ENCODE data around the gene DNAJA4. TPM values are rescaled to one million over a fixed set of nuclear protein-coding genes. Genes with fewer than 3 reads are reported as not detected.

The DNAJA4 gene
- total and polyA plus RNA-seq, 2 of the 13 experiments (the other 11 are each of a cell fraction or from before 2014, with no cell fraction given) = not detected

DNA sequence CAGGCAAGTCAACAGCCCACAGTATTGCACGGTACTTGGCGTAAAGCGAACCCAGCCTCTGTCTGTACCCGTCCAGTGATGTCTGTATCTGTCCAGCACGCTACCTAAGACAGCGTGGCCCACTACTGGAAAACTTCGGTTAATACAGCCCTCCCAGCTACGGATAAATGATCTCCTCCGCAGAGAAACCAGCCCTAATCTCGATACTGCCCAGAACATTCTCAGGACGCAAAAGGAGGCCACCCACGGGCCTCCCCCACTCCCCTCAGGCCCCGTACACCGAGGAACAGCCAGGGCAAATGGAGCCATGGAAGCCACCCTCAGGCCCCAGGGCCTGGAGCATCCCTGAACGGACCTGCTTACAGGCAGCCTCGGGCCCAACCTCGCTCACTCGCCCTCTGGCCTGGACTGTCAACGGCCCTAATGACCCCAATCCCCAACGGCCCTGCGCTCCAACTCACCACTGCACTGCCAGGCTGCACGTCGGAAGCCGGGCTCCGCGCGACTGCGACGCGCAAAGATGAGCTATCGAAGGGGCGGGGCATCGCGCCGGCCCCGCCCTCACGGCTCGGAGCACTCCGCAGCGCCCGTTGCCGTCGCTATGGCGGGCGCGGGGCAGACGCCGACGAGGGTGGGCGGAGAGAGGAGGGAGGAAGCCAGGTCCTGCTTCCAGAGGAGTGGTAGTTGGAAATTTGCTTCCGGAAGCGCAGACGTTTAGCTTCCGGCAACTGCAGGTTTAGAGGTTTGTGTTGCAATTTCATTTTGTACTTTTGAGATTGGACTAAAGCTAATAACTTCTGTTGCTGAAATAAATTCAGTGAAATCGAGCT, 35.0 kb downstream of the DNAJA4 start, which contains the start of gene SKIC8 (continued):
- no peak for TF ChIP-seq ZNF124 (CRISPR knock-in tag; IDR thresholded peaks at IDR 0.05)
- TF ChIP-seq, protein P1, sequence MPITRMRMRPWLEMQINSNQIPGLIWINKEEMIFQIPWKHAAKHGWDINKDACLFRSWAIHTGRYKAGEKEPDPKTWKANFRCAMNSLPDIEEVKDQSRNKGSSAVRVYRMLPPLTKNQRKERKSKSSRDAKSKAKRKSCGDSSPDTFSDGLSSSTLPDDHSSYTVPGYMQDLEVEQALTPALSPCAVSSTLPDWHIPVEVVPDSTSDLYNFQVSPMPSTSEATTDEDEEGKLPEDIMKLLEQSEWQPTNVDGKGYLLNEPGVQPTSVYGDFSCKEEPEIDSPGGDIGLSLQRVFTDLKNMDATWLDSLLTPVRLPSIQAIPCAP (CRISPR knock-in tag; IDR thresholded peaks at IDR 0.05; ENCODE audit: low read depth) = no peak
- TF ChIP-seq EP300 (IDR thresholded peaks at IDR 0.05; ENCODE audit: low read depth in 2 of 2, low read length in 2 of 2) = 0 out of 4 replicates have a peak, but pooled peaks have one; percentile 19 to 31
- TF ChIP-seq EP300 (CRISPR knock-in tag; IDR thresholded peaks at IDR 0.05; ENCODE audit: borderline replicate concordance) = no peak
- peak; percentile 93; the same call in 1 of the 2 replicates for TF ChIP-seq ZNF788 (CRISPR knock-in tag; IDR thresholded peaks at IDR 0.05; ENCODE audit: borderline replicate concordance)
- TF ChIP-seq HNRNPLL (IDR thresholded peaks at IDR 0.05; ENCODE audit: low read depth, low read length, poor library complexity, severe bottlenecking) = peak; percentile 83
- 0 out of 2 replicates have a peak, but pooled peaks have one; percentile 37 for TF ChIP-seq ISL2 (CRISPR knock-in tag; IDR thresholded peaks at IDR 0.05)
- peak; percentile 88 for TF ChIP-seq POLR2G (IDR thresholded peaks at IDR 0.05; ENCODE audit: low read depth, low read length)
- TF ChIP-seq ZNF709 (CRISPR knock-in tag; IDR thresholded peaks at IDR 0.05) = 0 out of 2 replicates have a peak, but pooled peaks have one; percentile 46
- no peak for TF ChIP-seq REXO4 (CRISPR knock-in tag; IDR thresholded peaks at IDR 0.05; ENCODE audit: borderline replicate concordance)
- TF ChIP-seq, protein P2, sequence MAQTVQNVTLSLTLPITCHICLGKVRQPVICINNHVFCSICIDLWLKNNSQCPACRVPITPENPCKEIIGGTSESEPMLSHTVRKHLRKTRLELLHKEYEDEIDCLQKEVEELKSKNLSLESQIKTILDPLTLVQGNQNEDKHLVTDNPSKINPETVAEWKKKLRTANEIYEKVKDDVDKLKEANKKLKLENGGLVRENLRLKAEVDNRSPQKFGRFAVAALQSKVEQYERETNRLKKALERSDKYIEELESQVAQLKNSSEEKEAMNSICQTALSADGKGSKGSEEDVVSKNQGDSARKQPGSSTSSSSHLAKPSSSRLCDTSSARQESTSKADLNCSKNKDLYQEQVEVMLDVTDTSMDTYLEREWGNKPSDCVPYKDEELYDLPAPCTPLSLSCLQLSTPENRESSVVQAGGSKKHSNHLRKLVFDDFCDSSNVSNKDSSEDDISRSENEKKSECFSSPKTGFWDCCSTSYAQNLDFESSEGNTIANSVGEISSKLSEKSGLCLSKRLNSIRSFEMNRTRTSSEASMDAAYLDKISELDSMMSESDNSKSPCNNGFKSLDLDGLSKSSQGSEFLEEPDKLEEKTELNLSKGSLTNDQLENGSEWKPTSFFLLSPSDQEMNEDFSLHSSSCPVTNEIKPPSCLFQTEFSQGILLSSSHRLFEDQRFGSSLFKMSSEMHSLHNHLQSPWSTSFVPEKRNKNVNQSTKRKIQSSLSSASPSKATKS (CRISPR knock-in tag; IDR thresholded peaks at IDR 0.05) = no peak
- TF ChIP-seq KDM4B (CRISPR knock-in tag; IDR thresholded peaks at IDR 0.05) = no peak
- no peak for TF ChIP-seq EHMT2 (IDR thresholded peaks at IDR 0.05; ENCODE audit: borderline replicate concordance, low read depth, low read length)
- TF ChIP-seq ZBTB39 (CRISPR knock-in tag; IDR thresholded peaks at IDR 0.05) = no peak
- no peak for TF ChIP-seq JUND (CRISPR knock-in tag; IDR thresholded peaks at IDR 0.05)
- no peak for TF ChIP-seq DDIT3 (CRISPR knock-in tag; IDR thresholded peaks at IDR 0.05)
- peak; percentile 67; the same call in 1 of the 2 replicates for TF ChIP-seq NFKB2 (CRISPR knock-in tag; IDR thresholded peaks at IDR 0.05; ENCODE audit: borderline replicate concordance)
- TF ChIP-seq MTF2 (CRISPR knock-in tag; IDR thresholded peaks at IDR 0.05; ENCODE audit: borderline replicate concordance) = no peak
- TF ChIP-seq ZNF562 (CRISPR knock-in tag; IDR thresholded peaks at IDR 0.05; ENCODE audit: borderline replicate concordance) = no peak
- no peak for TF ChIP-seq ZNF235 (CRISPR knock-in tag; IDR thresholded peaks at IDR 0.05; ENCODE audit: borderline replicate concordance)
- TF ChIP-seq RFX1 (IDR thresholded peaks at IDR 0.05) = peak; percentile 67; the same call in 1 of the 2 replicates
- no peak for TF ChIP-seq ZNF572 (CRISPR knock-in tag; IDR thresholded peaks at IDR 0.05)
- TF ChIP-seq, protein P3, sequence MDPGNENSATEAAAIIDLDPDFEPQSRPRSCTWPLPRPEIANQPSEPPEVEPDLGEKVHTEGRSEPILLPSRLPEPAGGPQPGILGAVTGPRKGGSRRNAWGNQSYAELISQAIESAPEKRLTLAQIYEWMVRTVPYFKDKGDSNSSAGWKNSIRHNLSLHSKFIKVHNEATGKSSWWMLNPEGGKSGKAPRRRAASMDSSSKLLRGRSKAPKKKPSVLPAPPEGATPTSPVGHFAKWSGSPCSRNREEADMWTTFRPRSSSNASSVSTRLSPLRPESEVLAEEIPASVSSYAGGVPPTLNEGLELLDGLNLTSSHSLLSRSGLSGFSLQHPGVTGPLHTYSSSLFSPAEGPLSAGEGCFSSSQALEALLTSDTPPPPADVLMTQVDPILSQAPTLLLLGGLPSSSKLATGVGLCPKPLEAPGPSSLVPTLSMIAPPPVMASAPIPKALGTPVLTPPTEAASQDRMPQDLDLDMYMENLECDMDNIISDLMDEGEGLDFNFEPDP (CRISPR knock-in tag; conservative IDR thresholded peaks at IDR 0.05) = no peak

Measured in HepG2 (cell line).